Lung microvascular endothelial cell (primary cell): ENCODE measurements around the gene LTN1. TPM values are rescaled to one million over a fixed set of nuclear protein-coding genes. Genes with fewer than 3 reads are reported as not detected.

ENCODE experiments used
- DNase-seq, 2 donors: peaks; one replicate each; pipeline versions ENCODE4 v3.0.0 to v3.0.0-alpha.2; 2010; ENCODE audit warnings: low read depth in 2 of 2
- total RNA-seq: library from RNA; depleted of rRNA; stranded (reverse); fragments of >200 nt; gene quantifications from 2 replicates; pipeline ENCODE4 v1.2.1, GENCODE V29; 2014

LTN1 gene
- total RNA-seq, 1 donor from 2014 or later: 16.5 TPM

GRCh38 chr21:28883931-28884330 lies 108.7 kb downstream of the LTN1 start:
- DNase-seq: no peak

- no peak for DNase-seq
These were observed 110.3 kb downstream of the LTN1 start for GRCh38 chr21:28882345-28882744.

Other genes with a start within 250 kb of the LTN1 start
- gene RWDD2B, start 26.5 kb upstream of the LTN1 start, total RNA-seq: 10.5 and 10.9 TPM in 2 replicates
- 17.4 and 21.4 TPM in 2 replicates for gene USP16, start 31.8 kb upstream of the LTN1 start, total RNA-seq
- 171 and 200 TPM in 2 replicates for gene CCT8, start 80.8 kb upstream of the LTN1 start, total RNA-seq
- gene MAP3K7CL, start 137.8 kb upstream of the LTN1 start, total RNA-seq: 2.2 and 3.0 TPM in 2 replicates